DND-41 (cell line): ENCODE results near the gene PGBD5.

ENCODE experiments used
- CTCF ChIP-seq: IDR thresholded peaks from 2 replicates; pipeline ENCODE4 v1.5.1; 2012; ENCODE audit warnings: borderline replicate concordance, low read length, moderate library complexity, mild to moderate bottlenecking; ENCODE audit not compliant: poor library complexity, severe bottlenecking; ENCODE audit errors: extremely low read depth
- EZH2 ChIP-seq: IDR thresholded peaks from 3 replicates; pipeline ENCODE4 v1.6.1; 2012; ENCODE audit warnings: borderline replicate concordance, low read depth, mild to moderate bottlenecking, moderate library complexity, low read length, inconsistent platforms; ENCODE audit not compliant: severe bottlenecking

- TF ChIP-seq CTCF (no peak), EZH2 (no peak)
These were observed 151.9 kb downstream of the PGBD5 start for GRCh38 chr1:230274254-230274653.
